SJCRH30 (cell line): ENCODE data around the gene SIK3. TPM values are rescaled to one million over a fixed set of nuclear protein-coding genes. Genes with fewer than 3 reads are reported as not detected.

Experiments
- DNase-seq, 2 experiments: peaks; one replicate each; pipeline ENCODE4 v3.0.0-alpha.2; 2015 to 2020
- H3K27ac ChIP-seq: fragments of 250-450 bp; sonication (Bioruptor Pico); 2 replicates; pipeline ENCODE4 v1.5.1; 2020; ENCODE audit warnings: mild to moderate bottlenecking, moderate library complexity
- H3K27me3 ChIP-seq: fragments of 250-450 bp; sonication (Bioruptor Pico); 2 replicates; pipeline ENCODE4 v1.5.1; 2020; ENCODE audit warnings: mild to moderate bottlenecking, moderate library complexity
- H3K36me3 ChIP-seq: fragments of 250-450 bp; sonication (Bioruptor Pico); 2 replicates; pipeline ENCODE4 v1.5.1; 2020; ENCODE audit warnings: mild to moderate bottlenecking, moderate library complexity
- H3K4me1 ChIP-seq: fragments of 250-450 bp; sonication (Bioruptor Pico); 2 replicates; pipeline ENCODE4 v1.5.1; 2020; ENCODE audit warnings: mild to moderate bottlenecking, moderate library complexity
- H3K4me3 ChIP-seq: fragments of 250-450 bp; sonication (Bioruptor Pico); 2 replicates; pipeline ENCODE4 v1.5.1; 2020; ENCODE audit warnings: mild to moderate bottlenecking, moderate library complexity
- H3K9me3 ChIP-seq: fragments of 250-450 bp; sonication (Bioruptor Pico); replicated peaks from 2 replicates; pipeline ENCODE4 v1.5.1; 2020; ENCODE audit warnings: mild to moderate bottlenecking, moderate library complexity
- total RNA-seq: library from RNA; depleted of rRNA; stranded (reverse); fragments of >200 nt; shearing (Covaris generic); gene quantifications from 2 replicates; pipeline ENCODE4 v1.2.3, GENCODE V29; 2014

The SIK3 gene
- total RNA-seq, 1 experiment from 2014 or later, result 10.0 TPM

GRCh38 chr11:116927163-116927974 is 170.9 kb downstream of the SIK3 start:
- peak; percentile 22 to 48 for DNase-seq
- Histone ChIP-seq H3K27ac (no peak overlapping the region), H3K4me1 (no peaks in the 10 kb centered on the region), H3K27me3 (no peaks in the 10 kb centered on the region), H3K9me3 (no peaks in the 10 kb centered on the region; the same call in 1 of the 2 replicates), H3K36me3 (peaks cover 3% of the 10 kb centered on the region; the same call in 1 of the 2 replicates), H3K4me3 (no peak overlapping the region)

- Histone ChIP-seq H3K4me1 (no peaks in the 10 kb centered on the region), H3K4me3 (no peak overlapping the region), H3K27ac (no peak overlapping the region), H3K9me3 (no peaks in the 10 kb centered on the region; the same call in 1 of the 2 replicates), H3K27me3 (no peaks in the 10 kb centered on the region), H3K36me3 (peaks cover 3% of the 10 kb centered on the region; the same call in 1 of the 2 replicates)
- DNase-seq, result no peak
These were observed 173.2 kb downstream of the SIK3 start for GRCh38 chr11:116925050-116925449.

- Histone ChIP-seq H3K36me3 (no peaks in the 10 kb centered on the region), H3K27me3 (no peaks in the 10 kb centered on the region), H3K9me3 (no peaks in the 10 kb centered on the region), H3K27ac (no peak overlapping the region), H3K4me3 (no peak overlapping the region), H3K4me1 (no peaks in the 10 kb centered on the region)
- no peak for DNase-seq
These were observed 179.1 kb downstream of the SIK3 start for GRCh38 chr11:116918925-116919655.

- H3K9me3 ChIP-seq, result no peaks in the 10 kb centered on the region
- no peaks in the 10 kb centered on the region for H3K36me3 ChIP-seq
- DNase-seq, result no peak
- H3K4me3 ChIP-seq, result no peak overlapping the region
- H3K27ac ChIP-seq, result no peak overlapping the region
- H3K4me1 ChIP-seq, result no peaks in the 10 kb centered on the region
- H3K27me3 ChIP-seq, result no peaks in the 10 kb centered on the region
These were observed 180.6 kb downstream of the SIK3 start for GRCh38 chr11:116917632-116918031.

GRCh38 chr11:116916886-116917285 is 181.3 kb downstream of the SIK3 start:
- Histone ChIP-seq H3K4me3 (no peak overlapping the region), H3K4me1 (no peaks in the 10 kb centered on the region), H3K27me3 (no peaks in the 10 kb centered on the region), H3K9me3 (no peaks in the 10 kb centered on the region), H3K27ac (no peak overlapping the region), H3K36me3 (no peaks in the 10 kb centered on the region)
- no peak for DNase-seq

- DNase-seq, result no peak
- H3K27me3 ChIP-seq, result no peaks in the 10 kb centered on the region
- H3K27ac ChIP-seq, result no peak overlapping the region
- H3K4me1 ChIP-seq, result no peaks in the 10 kb centered on the region
- no peaks in the 10 kb centered on the region for H3K9me3 ChIP-seq
- H3K36me3 ChIP-seq, result no peaks in the 10 kb centered on the region
- H3K4me3 ChIP-seq, result no peak overlapping the region
These were observed 182.2 kb downstream of the SIK3 start for GRCh38 chr11:116916052-116916451.

GRCh38 chr11:116913000-116913399 is 185.2 kb downstream of the SIK3 start:
- Histone ChIP-seq H3K4me3 (no peak overlapping the region), H3K9me3 (no peaks in the 10 kb centered on the region), H3K36me3 (no peaks in the 10 kb centered on the region), H3K27me3 (no peaks in the 10 kb centered on the region), H3K4me1 (no peaks in the 10 kb centered on the region), H3K27ac (no peak overlapping the region)
- no peak for DNase-seq

- H3K36me3 ChIP-seq, result no peaks in the 10 kb centered on the region
- no peaks in the 10 kb centered on the region for H3K4me1 ChIP-seq
- no peaks in the 10 kb centered on the region for H3K27me3 ChIP-seq
- no peak overlapping the region for H3K4me3 ChIP-seq
- no peaks in the 10 kb centered on the region for H3K9me3 ChIP-seq
- no peak for DNase-seq
- no peak overlapping the region for H3K27ac ChIP-seq
These were observed 186.1 kb downstream of the SIK3 start for GRCh38 chr11:116911976-116912734.

GRCh38 chr11:116910847-116911246 is 187.4 kb downstream of the SIK3 start:
- H3K27ac ChIP-seq, result no peak overlapping the region
- H3K4me1 ChIP-seq, result no peaks in the 10 kb centered on the region
- DNase-seq, result no peak
- H3K27me3 ChIP-seq, result no peaks in the 10 kb centered on the region
- H3K4me3 ChIP-seq, result no peak overlapping the region
- no peaks in the 10 kb centered on the region for H3K36me3 ChIP-seq
- H3K9me3 ChIP-seq, result no peaks in the 10 kb centered on the region

GRCh38 chr11:116910378-116910777 is 187.8 kb downstream of the SIK3 start:
- H3K4me1 ChIP-seq, result no peaks in the 10 kb centered on the region
- DNase-seq, result no peak
- no peak overlapping the region for H3K4me3 ChIP-seq
- no peaks in the 10 kb centered on the region for H3K9me3 ChIP-seq
- no peak overlapping the region for H3K27ac ChIP-seq
- no peaks in the 10 kb centered on the region for H3K27me3 ChIP-seq
- H3K36me3 ChIP-seq, result no peaks in the 10 kb centered on the region

- DNase-seq, result no peak
- H3K27me3 ChIP-seq, result no peaks in the 10 kb centered on the region
- H3K4me1 ChIP-seq, result no peaks in the 10 kb centered on the region
- no peaks in the 10 kb centered on the region for H3K36me3 ChIP-seq
- no peak overlapping the region for H3K4me3 ChIP-seq
- H3K27ac ChIP-seq, result no peak overlapping the region
- H3K9me3 ChIP-seq, result no peaks in the 10 kb centered on the region
These were observed 189.0 kb downstream of the SIK3 start for GRCh38 chr11:116909245-116909644.

- no peak for DNase-seq
- Histone ChIP-seq H3K9me3 (no peaks in the 10 kb centered on the region), H3K27ac (no peak overlapping the region), H3K36me3 (no peaks in the 10 kb centered on the region), H3K4me3 (no peak overlapping the region), H3K27me3 (no peaks in the 10 kb centered on the region), H3K4me1 (peaks cover under 1% of the 10 kb centered on the region; the same call in 1 of the 2 replicates)
These were observed 191.7 kb downstream of the SIK3 start for GRCh38 chr11:116906479-116906878.

- Histone ChIP-seq H3K4me3 (no peak overlapping the region), H3K27me3 (no peaks in the 10 kb centered on the region), H3K27ac (no peak overlapping the region), H3K36me3 (no peaks in the 10 kb centered on the region), H3K9me3 (no peaks in the 10 kb centered on the region), H3K4me1 (peaks cover 3% of the 10 kb centered on the region; the same call in 1 of the 2 replicates)
- DNase-seq, result no peak
These were observed 195.1 kb downstream of the SIK3 start for GRCh38 chr11:116903090-116903489.

- Histone ChIP-seq H3K27me3 (no peaks in the 10 kb centered on the region), H3K4me3 (no peak overlapping the region), H3K27ac (no peak overlapping the region), H3K36me3 (no peaks in the 10 kb centered on the region), H3K4me1 (peaks cover 3% of the 10 kb centered on the region; the same call in 1 of the 2 replicates), H3K9me3 (no peaks in the 10 kb centered on the region)
- no peak for DNase-seq
These were observed 196.1 kb downstream of the SIK3 start for GRCh38 chr11:116901964-116902688.
